Gastrocnemius medialis (tissue), 4 donors: ENCODE results near the gene LCNL1. TPM values are rescaled to one million over a fixed set of nuclear protein-coding genes. Genes with fewer than 3 reads are reported as not detected.
A peak's percentile ranks its signal among the peaks of the same experiment; 100 is the strongest.

Experiments
- ATAC-seq, 2 donors: fragments of 150-250 bp; one replicate each; pipeline ENCODE4 v1.9.1; 2016
- DNase-seq, 2 donors: peaks; one replicate each; pipeline ENCODE4 v3.0.0-alpha.2; 2019
- H3K27ac ChIP-seq, 4 donors: fragments of 200-600 bp; sonication (generic); 1 replicate in 1 of 4; 2 replicates in 3 of 4; pipeline ENCODE4 v1.5.1; 2016 to 2018; ENCODE audit warnings: mild to moderate bottlenecking in 2 of 4, moderate library complexity in 1 of 4
- H3K27me3 ChIP-seq, 3 donors: fragments of 200-600 bp; sonication (generic) in 2 of 3; 1 replicate in 1 of 3; 2 replicates in 2 of 3; pipeline versions ENCODE4 v1.5.1 to v1.6.0; 2016 to 2019; ENCODE audit warnings: mild to moderate bottlenecking in 1 of 3, moderate library complexity in 1 of 3
- H3K36me3 ChIP-seq, 2 donors: fragments of 200-600 bp; sonication (generic) in 1 of 2; one replicate each; pipeline ENCODE4 v1.5.1; 2017 to 2018
- H3K4me1 ChIP-seq, 2 donors: fragments of 200-600 bp; sonication (generic) in 1 of 2; one replicate each; pipeline ENCODE4 v1.5.1; 2016 to 2017; ENCODE audit warnings: mild to moderate bottlenecking in 2 of 2
- H3K4me3 ChIP-seq, 4 donors: fragments of 200-600 bp; sonication (generic) in 3 of 4; 1 replicate in 1 of 4; 2 replicates in 3 of 4; pipeline ENCODE4 v1.5.1; 2016 to 2019; ENCODE audit warnings: mild to moderate bottlenecking in 2 of 4
- H3K9me3 ChIP-seq, 3 donors: fragments of 200-600 bp; sonication (generic) in 2 of 3; 1 replicate in 1 of 3; 2 replicates in 2 of 3; pipeline ENCODE4 v1.5.1; 2016 to 2019
- CTCF ChIP-seq, 5 experiments: fragments of 450-650 bp in 3 of 5; fragments of 200-600 bp in 2 of 5; sonication (generic) in 2 of 5; IDR thresholded peaks in 4 of 5; conservative IDR thresholded peaks in 1 of 5; 1 replicate in 4 of 5; 2 replicates in 1 of 5; pipeline ENCODE4 v1.5.1; 2016 to 2019; ENCODE audit warnings: antibody characterized with exemption in 5 of 5, mild to moderate bottlenecking in 3 of 5, moderate library complexity in 3 of 5
- POLR2A ChIP-seq, 2 donors: fragments of 450-650 bp; IDR thresholded peaks; one replicate each; pipeline ENCODE4 v1.6.1; 2017; ENCODE audit warnings: antibody characterized with exemption in 2 of 2, mild to moderate bottlenecking in 2 of 2, moderate library complexity in 2 of 2
- in situ Hi-C, 4 donors: fragments of 200-750 bp; cut with MboI; loops; one replicate each; pipeline versions ENCODE4 v1.15.0 to v1.8.0; 2017; ENCODE audit warnings: low sequenced_read_pairs in 4 of 4
- intact Hi-C: fragments of 100-400 bp; cut with DNase I; formaldehyde crosslinking; loops from one replicate; pipeline ENCODE4 v1.15.1; 2023; ENCODE audit warnings: low total_unique reads
- total RNA-seq, 4 donors: library from RNA; depleted of rRNA; stranded (reverse); fragments of >200 nt; gene quantifications; one replicate each; pipeline versions ENCODE4 v1.1.0 to v1.2.3, GENCODE V29; 2016

Gene LCNL1
- total RNA-seq, 4 donors from 2014 or later = 0.10 TPM; not detected in 3

GRCh38 chr9:137026828-137027227 is 44.0 kb downstream of the LCNL1 start:
- Histone ChIP-seq H3K4me1 (peaks cover 20 to 23% of the 10 kb centered on the region in 2 donors), H3K27me3 (no peaks in the 10 kb centered on the region), H3K4me3 (peak overlapping the region in 3 of 4 donors; percentile 62 to 66 (median 62)), H3K9me3 (no peaks in the 10 kb centered on the region), H3K36me3 (no peaks in the 10 kb centered on the region), H3K27ac (no peak overlapping the region)
- DNase-seq (no peak), ATAC-seq (no peak)
- intact Hi-C loops (loop anchor here (5.0 kb wide), 1 partner anchor 180 kb away; the partner anchor contains the start of gene PHPT1), in situ Hi-C loops (no loop called here)
- no peak for TF ChIP-seq POLR2A (IDR thresholded peaks at IDR 0.05)
- TF ChIP-seq CTCF (IDR thresholded peaks at IDR 0.05 in 4 of 5, conservative IDR thresholded peaks at IDR 0.05 in 1 of 5) = no peak

- Histone ChIP-seq H3K36me3 (no peaks in the 10 kb centered on the region), H3K4me3 (peak within 1 kb of the TSS; percentile 76 to 91 (median 79)), H3K27ac (peak within 1 kb of the TSS; percentile 43 to 67 (median 64)), H3K27me3 (no peaks in the 10 kb centered on the region), H3K4me1 (peaks cover 20 to 23% of the 10 kb centered on the region in 2 donors), H3K9me3 (no peaks in the 10 kb centered on the region)
- ATAC-seq (peak; percentile 31 to 35), DNase-seq (no peak)
- in situ Hi-C loops = no loop called here
- intact Hi-C loops = loop anchor here (2.0 to 5.0 kb wide), 2 partner anchors 83 to 180 kb away; partner anchors contain the start of genes C8G, FBXW5 and PHPT1
- TF ChIP-seq CTCF (IDR thresholded peaks at IDR 0.05 in 4 of 5, conservative IDR thresholded peaks at IDR 0.05 in 1 of 5) = no peak
- peak in 1 of 2 donors; percentile 26 for TF ChIP-seq POLR2A (IDR thresholded peaks at IDR 0.05)
Measured at GRCh38 chr9:137027369-137028262, 44.8 kb downstream of the LCNL1 start, which contains the start of gene ABCA2. Gene ABCA2, minus strand, starts transcription at chr9:137028237. Its CDS starts 97 bp downstream, at chr9:137028140.

GRCh38 chr9:137028263-137029057 is 45.7 kb downstream of the LCNL1 start:
- ATAC-seq (peak; percentile 79 to 81), DNase-seq (peak; percentile 28 to 41)
- in situ Hi-C loops (no loop called here), intact Hi-C loops (loop anchor here (2.0 to 5.0 kb wide), 2 partner anchors 84 to 181 kb away; partner anchors contain the start of genes C8G, FBXW5 and PHPT1)
- Histone ChIP-seq H3K27ac (peak overlapping the region; percentile 41 to 67 (median 54)), H3K4me3 (peak overlapping the region; percentile 76 to 91 (median 79)), H3K4me1 (peaks cover 20 to 23% of the 10 kb centered on the region in 2 donors), H3K9me3 (no peaks in the 10 kb centered on the region), H3K36me3 (no peaks in the 10 kb centered on the region), H3K27me3 (no peaks in the 10 kb centered on the region)
- TF ChIP-seq CTCF (IDR thresholded peaks at IDR 0.05 in 4 of 5, conservative IDR thresholded peaks at IDR 0.05 in 1 of 5) = peak in 3 of 5 experiments; percentile 7 to 28 (median 19)
- TF ChIP-seq POLR2A (IDR thresholded peaks at IDR 0.05) = no peak

- ATAC-seq (peak; percentile 50 to 60), DNase-seq (peak; percentile 45 to 60)
- H3K9me3 ChIP-seq = no peaks in the 10 kb centered on the region
- intact Hi-C loops (loop anchor here (2.0 to 5.0 kb wide), 2 partner anchors 84 to 182 kb away; partner anchors contain the start of genes C8G, FBXW5 and PHPT1), in situ Hi-C loops (no loop called here)
- peaks cover 20 to 23% of the 10 kb centered on the region in 2 donors for H3K4me1 ChIP-seq
- H3K4me3 ChIP-seq = peak overlapping the region; percentile 76 to 91 (median 79)
- no peak overlapping the region for H3K27ac ChIP-seq
- TF ChIP-seq POLR2A (IDR thresholded peaks at IDR 0.05) = no peak
- peak; percentile 64 to 91 (median 87) for TF ChIP-seq CTCF (IDR thresholded peaks at IDR 0.05 in 4 of 5, conservative IDR thresholded peaks at IDR 0.05 in 1 of 5)
- H3K27me3 ChIP-seq = no peaks in the 10 kb centered on the region
- H3K36me3 ChIP-seq = no peaks in the 10 kb centered on the region
Measured at GRCh38 chr9:137029058-137029936, 46.5 kb downstream of the LCNL1 start.
